HG02943 (cell line): ENCODE measurements around the gene RALGAPA2.

Source experiments
- ATAC-seq: cut with Tn5 transposase; IDR thresholded peaks from one replicate; pipeline ENCODE4 v1.9.1; 2021; ENCODE audit warnings: mild to moderate bottlenecking, low read depth, moderate library complexity; ENCODE audit not compliant: unreplicated experiment

RALGAPA2 gene

GRCh38 chr20:20447196-20447595 lies 265.2 kb downstream of the RALGAPA2 start:
- ATAC-seq: no peak

- ATAC-seq: no peak
Measured at GRCh38 chr20:20446425-20447015, 265.9 kb downstream of the RALGAPA2 start.

- no peak for ATAC-seq
Measured at GRCh38 chr20:20446001-20446400, 266.4 kb downstream of the RALGAPA2 start.

- no peak for ATAC-seq
Measured at GRCh38 chr20:20443504-20443903, 268.9 kb downstream of the RALGAPA2 start.

GRCh38 chr20:20442466-20442865 lies 270.0 kb downstream of the RALGAPA2 start:
- ATAC-seq: no peak

GRCh38 chr20:20440886-20441658 lies 271.4 kb downstream of the RALGAPA2 start:
- ATAC-seq: no peak

- no peak for ATAC-seq
Measured at GRCh38 chr20:20440481-20440880, 272.0 kb downstream of the RALGAPA2 start.

- ATAC-seq: no peak
Measured at GRCh38 chr20:20439602-20440190, 272.7 kb downstream of the RALGAPA2 start.

GRCh38 chr20:20437314-20437713 lies 275.1 kb downstream of the RALGAPA2 start:
- no peak for ATAC-seq

- no peak for ATAC-seq
Measured at GRCh38 chr20:20436689-20437088, 275.8 kb downstream of the RALGAPA2 start.

- ATAC-seq: no peak
Measured at GRCh38 chr20:20435453-20435852, 277.0 kb downstream of the RALGAPA2 start.

- ATAC-seq: no peak
Measured at GRCh38 chr20:20432618-20433286, 279.7 kb downstream of the RALGAPA2 start.

GRCh38 chr20:20430066-20430465 lies 282.4 kb downstream of the RALGAPA2 start:
- no peak for ATAC-seq

GRCh38 chr20:20428067-20428466 lies 284.4 kb downstream of the RALGAPA2 start:
- ATAC-seq: no peak

GRCh38 chr20:20427227-20427864 lies 285.1 kb downstream of the RALGAPA2 start:
- no peak for ATAC-seq

GRCh38 chr20:20426655-20426907 lies 285.9 kb downstream of the RALGAPA2 start:
- no peak for ATAC-seq

- no peak for ATAC-seq
Measured at GRCh38 chr20:20425823-20426654, 286.4 kb downstream of the RALGAPA2 start.

- no peak for ATAC-seq
Measured at GRCh38 chr20:20423117-20423516, 289.3 kb downstream of the RALGAPA2 start.

- no peak for ATAC-seq
Measured at GRCh38 chr20:20417876-20418676, 294.4 kb downstream of the RALGAPA2 start.
